ENCODE measurements around the gene TTC39C.
A peak's percentile ranks its signal among the peaks of the same experiment; 100 is the strongest.

Gene TTC39C

GRCh38 chr18:23992089-23992940 is 22.2 kb upstream of the TTC39C start:
- DNase-seq = peak; percentile 48

- DNase-seq = no peak
Observed at GRCh38 chr18:23992941-23993280, 21.6 kb upstream of the TTC39C start.

- peak; percentile 14 for DNase-seq
Observed at GRCh38 chr18:23994361-23994902, 20.1 kb upstream of the TTC39C start.

- no peak for DNase-seq
Observed at GRCh38 chr18:23995180-23995579, 19.4 kb upstream of the TTC39C start.

GRCh38 chr18:23998018-23998417 is 16.5 kb upstream of the TTC39C start:
- DNase-seq = no peak

GRCh38 chr18:23998820-23999219 is 15.7 kb upstream of the TTC39C start:
- DNase-seq = no peak

- no peak for DNase-seq
Observed at GRCh38 chr18:24000613-24001490, 13.7 kb upstream of the TTC39C start.

- no peak for DNase-seq
Observed at GRCh38 chr18:24002479-24002878, 12.1 kb upstream of the TTC39C start.

GRCh38 chr18:24003288-24003687 is 11.3 kb upstream of the TTC39C start:
- no peak for DNase-seq

- DNase-seq = no peak
Observed at GRCh38 chr18:24003903-24004640, 10.5 kb upstream of the TTC39C start.

GRCh38 chr18:24006712-24007313 is 7.7 kb upstream of the TTC39C start:
- no peak for DNase-seq

- DNase-seq = no peak
Observed at GRCh38 chr18:24009246-24009645, 5.3 kb upstream of the TTC39C start.

- no peak for DNase-seq
Observed at GRCh38 chr18:24009651-24010333, 4.8 kb upstream of the TTC39C start.

- DNase-seq = no peak
Observed at GRCh38 chr18:24010673-24011072, 3.9 kb upstream of the TTC39C start.

GRCh38 chr18:24011123-24011917 is 3.2 kb upstream of the TTC39C start:
- DNase-seq = no peak

GRCh38 chr18:24013051-24013450 is 1.5 kb upstream of the TTC39C start:
- no peak for DNase-seq

GRCh38 chr18:24014986-24015638 is 558 bp downstream of the TTC39C start:
- DNase-seq = peak; percentile 25

- no peak for DNase-seq
Observed at GRCh38 chr18:24015639-24016631, 1.4 kb downstream of the TTC39C start.

- no peak for DNase-seq
Observed at GRCh38 chr18:24016643-24017042, 2.1 kb downstream of the TTC39C start.
